Measurements from ENCODE around the gene TRAP1.

DNA sequence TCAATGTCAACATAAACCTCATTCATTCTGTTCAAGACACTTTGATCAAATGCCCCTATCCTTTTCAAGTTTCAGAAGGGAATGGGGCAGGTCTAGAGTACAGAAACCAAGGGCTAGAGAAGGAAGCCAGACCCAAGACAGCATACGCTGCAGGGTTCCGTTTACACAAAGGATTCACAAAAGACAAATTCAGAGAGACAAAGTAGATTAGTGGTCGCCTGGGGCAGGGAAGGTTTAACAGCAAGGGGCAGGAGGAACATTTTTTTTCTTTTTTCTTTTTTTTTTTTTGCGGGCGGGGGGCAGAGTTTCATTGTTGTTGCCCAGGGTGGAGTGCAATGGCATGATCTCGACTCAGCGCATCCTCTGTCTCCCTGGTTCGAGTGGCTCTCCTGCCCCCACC is 19.9 kb upstream of the TRAP1 start:
- TF ChIP-seq, protein P1, sequence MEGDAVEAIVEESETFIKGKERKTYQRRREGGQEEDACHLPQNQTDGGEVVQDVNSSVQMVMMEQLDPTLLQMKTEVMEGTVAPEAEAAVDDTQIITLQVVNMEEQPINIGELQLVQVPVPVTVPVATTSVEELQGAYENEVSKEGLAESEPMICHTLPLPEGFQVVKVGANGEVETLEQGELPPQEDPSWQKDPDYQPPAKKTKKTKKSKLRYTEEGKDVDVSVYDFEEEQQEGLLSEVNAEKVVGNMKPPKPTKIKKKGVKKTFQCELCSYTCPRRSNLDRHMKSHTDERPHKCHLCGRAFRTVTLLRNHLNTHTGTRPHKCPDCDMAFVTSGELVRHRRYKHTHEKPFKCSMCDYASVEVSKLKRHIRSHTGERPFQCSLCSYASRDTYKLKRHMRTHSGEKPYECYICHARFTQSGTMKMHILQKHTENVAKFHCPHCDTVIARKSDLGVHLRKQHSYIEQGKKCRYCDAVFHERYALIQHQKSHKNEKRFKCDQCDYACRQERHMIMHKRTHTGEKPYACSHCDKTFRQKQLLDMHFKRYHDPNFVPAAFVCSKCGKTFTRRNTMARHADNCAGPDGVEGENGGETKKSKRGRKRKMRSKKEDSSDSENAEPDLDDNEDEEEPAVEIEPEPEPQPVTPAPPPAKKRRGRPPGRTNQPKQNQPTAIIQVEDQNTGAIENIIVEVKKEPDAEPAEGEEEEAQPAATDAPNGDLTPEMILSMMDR (IDR thresholded peaks at IDR 0.05; ENCODE audit: low read depth, low read length, missing input control): no peak
- no peak for TF ChIP-seq YY1 (IDR thresholded peaks at IDR 0.05)
- TF ChIP-seq, protein P2, sequence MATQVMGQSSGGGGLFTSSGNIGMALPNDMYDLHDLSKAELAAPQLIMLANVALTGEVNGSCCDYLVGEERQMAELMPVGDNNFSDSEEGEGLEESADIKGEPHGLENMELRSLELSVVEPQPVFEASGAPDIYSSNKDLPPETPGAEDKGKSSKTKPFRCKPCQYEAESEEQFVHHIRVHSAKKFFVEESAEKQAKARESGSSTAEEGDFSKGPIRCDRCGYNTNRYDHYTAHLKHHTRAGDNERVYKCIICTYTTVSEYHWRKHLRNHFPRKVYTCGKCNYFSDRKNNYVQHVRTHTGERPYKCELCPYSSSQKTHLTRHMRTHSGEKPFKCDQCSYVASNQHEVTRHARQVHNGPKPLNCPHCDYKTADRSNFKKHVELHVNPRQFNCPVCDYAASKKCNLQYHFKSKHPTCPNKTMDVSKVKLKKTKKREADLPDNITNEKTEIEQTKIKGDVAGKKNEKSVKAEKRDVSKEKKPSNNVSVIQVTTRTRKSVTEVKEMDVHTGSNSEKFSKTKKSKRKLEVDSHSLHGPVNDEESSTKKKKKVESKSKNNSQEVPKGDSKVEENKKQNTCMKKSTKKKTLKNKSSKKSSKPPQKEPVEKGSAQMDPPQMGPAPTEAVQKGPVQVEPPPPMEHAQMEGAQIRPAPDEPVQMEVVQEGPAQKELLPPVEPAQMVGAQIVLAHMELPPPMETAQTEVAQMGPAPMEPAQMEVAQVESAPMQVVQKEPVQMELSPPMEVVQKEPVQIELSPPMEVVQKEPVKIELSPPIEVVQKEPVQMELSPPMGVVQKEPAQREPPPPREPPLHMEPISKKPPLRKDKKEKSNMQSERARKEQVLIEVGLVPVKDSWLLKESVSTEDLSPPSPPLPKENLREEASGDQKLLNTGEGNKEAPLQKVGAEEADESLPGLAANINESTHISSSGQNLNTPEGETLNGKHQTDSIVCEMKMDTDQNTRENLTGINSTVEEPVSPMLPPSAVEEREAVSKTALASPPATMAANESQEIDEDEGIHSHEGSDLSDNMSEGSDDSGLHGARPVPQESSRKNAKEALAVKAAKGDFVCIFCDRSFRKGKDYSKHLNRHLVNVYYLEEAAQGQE (IDR thresholded peaks at IDR 0.05): no peak
- no peak for TF ChIP-seq NR2F2 (IDR thresholded peaks at IDR 0.05)

All from liver (tissue), 3 donors.